Upper lobe of left lung (tissue), 6 donors: ENCODE data around the gene TRAK2. TPM values are rescaled to one million over a fixed set of nuclear protein-coding genes. Genes with fewer than 3 reads are reported as not detected.

Experiments used
- ATAC-seq, 2 donors: fragments of 200-7000 bp; cut with Tn5 transposase; one replicate each; pipeline ENCODE4 v1.9.1; 2022; ENCODE audit warnings: mild to moderate bottlenecking in 2 of 2, moderate library complexity in 2 of 2; ENCODE audit not compliant: low FRiP score in 2 of 2
- DNase-seq, 2 donors: peaks; one replicate each; pipeline ENCODE4 v3.0.0-alpha.2; 2019 to 2020
- H3K27ac ChIP-seq, 4 donors: fragments of 200-600 bp; sonication (generic); one replicate each; pipeline ENCODE4 v1.5.1; 2016 to 2019
- H3K27me3 ChIP-seq, 4 donors: fragments of 200-600 bp; sonication (generic); one replicate each; pipeline ENCODE4 v1.5.1; 2017 to 2019
- H3K36me3 ChIP-seq, 4 donors: fragments of 200-600 bp; sonication (generic); one replicate each; pipeline ENCODE4 v1.5.1; 2016 to 2019
- H3K4me1 ChIP-seq, 4 donors: fragments of 200-600 bp; sonication (generic); one replicate each; pipeline ENCODE4 v1.5.1; 2018 to 2019
- H3K4me3 ChIP-seq, 4 donors: fragments of 200-600 bp; sonication (generic); one replicate each; pipeline ENCODE4 v1.5.1; 2017 to 2019; ENCODE audit warnings: mild to moderate bottlenecking in 2 of 4, moderate library complexity in 1 of 4
- H3K9me3 ChIP-seq, 4 donors: fragments of 200-600 bp; sonication (generic); one replicate each; pipeline ENCODE4 v1.5.1; 2018 to 2019
- CTCF ChIP-seq, 6 experiments: fragments of 450-650 bp in 4 of 6; fragments of 200-600 bp in 2 of 6; sonication (generic) in 2 of 6; IDR thresholded peaks; one replicate each; pipeline ENCODE4 v1.5.1; 2016 to 2019; ENCODE audit warnings: antibody characterized with exemption in 6 of 6
- EP300 ChIP-seq, 4 donors: sonication (generic); formaldehyde crosslinking; IDR thresholded peaks; one replicate each; pipeline ENCODE4 v1.5.1; 2017; ENCODE audit warnings: antibody characterized with exemption in 4 of 4, control low read depth in 2 of 4
- POLR2A ChIP-seq, 4 donors: fragments of 450-650 bp; IDR thresholded peaks; one replicate each; pipeline ENCODE4 v1.5.1; 2016 to 2017; ENCODE audit warnings: antibody characterized with exemption in 4 of 4, mild to moderate bottlenecking in 2 of 4
- POLR2AphosphoS5 ChIP-seq, 2 donors: sonication (generic); formaldehyde crosslinking; IDR thresholded peaks; one replicate each; pipeline ENCODE4 v1.5.1; 2017; ENCODE audit warnings: antibody characterized with exemption in 2 of 2
- whole genome bisulfite sequencing, 2 donors: methylation state at CpG; one replicate each; pipeline ENCODE4 v1.1.5; 2017 to 2018; 5-methylcytosine and 5-hydroxymethylcytosine counted together
- total RNA-seq, 6 donors: library from RNA; depleted of rRNA in 4 of 6; stranded (reverse); fragments of >200 nt in 4 of 6; gene quantifications; one replicate each; pipeline versions ENCODE4 v1.1.0 to v1.2.1, GENCODE V29; 2016 to 2021
- donor health status: DM: no; HTN: no; CAD: no; lungs with moderate emphysema.
- donor health status: DM: no; HTN: yes; CAD: no; lungs with severe emphysema.

TRAK2 gene
- total RNA-seq, 6 donors from 2014 or later: 23.5 to 58.7 (median 47.0) TPM

- H3K9me3 ChIP-seq: no peaks in the 10 kb centered on the region
- ATAC-seq: no peak
- no peaks in the 10 kb centered on the region for H3K36me3 ChIP-seq
- no peak overlapping the region for H3K27ac ChIP-seq
- no peaks in the 10 kb centered on the region for H3K27me3 ChIP-seq
- H3K4me1 ChIP-seq: peaks cover 30 to 40% (median 32%) of the 10 kb centered on the region in 4 donors
- no peak for DNase-seq
- 89 to 98% methylated on average over 2 of the region's 2 CpGs for WGBS, 2 donors
- no peak overlapping the region for H3K4me3 ChIP-seq
- TF ChIP-seq POLR2A (IDR thresholded peaks at IDR 0.05) (no peak), CTCF (IDR thresholded peaks at IDR 0.05) (no peak), EP300 (IDR thresholded peaks at IDR 0.05) (no peak), POLR2AphosphoS5 (IDR thresholded peaks at IDR 0.05) (no peak)
These were observed 15.1 kb downstream of the TRAK2 start for GRCh38 chr2:201436141-201436540.

GRCh38 chr2:201433394-201433995 is 17.8 kb downstream of the TRAK2 start:
- H3K4me1 ChIP-seq: peaks cover 25 to 36% (median 30%) of the 10 kb centered on the region in 4 donors
- 38 to 45% methylated on average over 11 of the region's 11 CpGs for WGBS, 2 donors
- no peak for ATAC-seq

GRCh38 chr2:201432621-201433393 is 18.5 kb downstream of the TRAK2 start:
- no peak for TF ChIP-seq POLR2A (IDR thresholded peaks at IDR 0.05)
- no peak for TF ChIP-seq CTCF (IDR thresholded peaks at IDR 0.05)
- no peak for TF ChIP-seq EP300 (IDR thresholded peaks at IDR 0.05)
- no peak for TF ChIP-seq POLR2AphosphoS5 (IDR thresholded peaks at IDR 0.05)
- ATAC-seq: peak in 1 of 2 donors; percentile 52
- Histone ChIP-seq H3K27me3 (no peaks in the 10 kb centered on the region), H3K4me3 (no peak overlapping the region), H3K4me1 (peaks cover 23 to 36% (median 30%) of the 10 kb centered on the region in 4 donors), H3K27ac (peak overlapping the region; percentile 43 to 82 (median 62)), H3K36me3 (no peaks in the 10 kb centered on the region), H3K9me3 (no peaks in the 10 kb centered on the region)
- DNase-seq: no peak
- 45 to 47% methylated on average over 5 of the region's 5 CpGs for WGBS, 2 donors

More at GRCh38 chr2:201433394-201433995, 17.8 kb downstream of the TRAK2 start:
- DNase-seq: no peak
- TF ChIP-seq CTCF (IDR thresholded peaks at IDR 0.05): no peak
- TF ChIP-seq EP300 (IDR thresholded peaks at IDR 0.05): no peak
- TF ChIP-seq POLR2A (IDR thresholded peaks at IDR 0.05): no peak
- TF ChIP-seq POLR2AphosphoS5 (IDR thresholded peaks at IDR 0.05): no peak
- Histone ChIP-seq H3K36me3 (no peaks in the 10 kb centered on the region), H3K27ac (peak overlapping the region; percentile 43 to 82 (median 62)), H3K27me3 (no peaks in the 10 kb centered on the region), H3K4me3 (no peak overlapping the region), H3K9me3 (no peaks in the 10 kb centered on the region)

- no peaks in the 10 kb centered on the region for H3K36me3 ChIP-seq
- ATAC-seq (no peak), DNase-seq (no peak)
- 21 to 31% methylated on average over 4 of the region's 4 CpGs for WGBS, 2 donors
- H3K4me1 ChIP-seq: peaks cover 23 to 36% (median 30%) of the 10 kb centered on the region in 4 donors
- H3K27me3 ChIP-seq: no peaks in the 10 kb centered on the region
- no peak overlapping the region for H3K4me3 ChIP-seq
- peak overlapping the region; percentile 36 to 82 (median 62) for H3K27ac ChIP-seq
- no peak for TF ChIP-seq POLR2AphosphoS5 (IDR thresholded peaks at IDR 0.05)
- no peak for TF ChIP-seq CTCF (IDR thresholded peaks at IDR 0.05)
- no peak for TF ChIP-seq POLR2A (IDR thresholded peaks at IDR 0.05)
- no peak for TF ChIP-seq EP300 (IDR thresholded peaks at IDR 0.05)
- no peaks in the 10 kb centered on the region for H3K9me3 ChIP-seq
These were observed 19.1 kb downstream of the TRAK2 start for GRCh38 chr2:201432038-201432620.
